Upper lobe of left lung (tissue), 4 donors: ENCODE results near the gene RAB11FIP2.

Experiments used
- POLR2AphosphoS5 ChIP-seq, 2 donors: sonication (generic); formaldehyde crosslinking; IDR thresholded peaks; one replicate each; pipeline ENCODE4 v1.5.1; 2017; ENCODE audit warnings: antibody characterized with exemption in 2 of 2
- TF ChIP-seq, protein P1 (sequence below), 6 experiments: fragments of 450-650 bp in 4 of 6; fragments of 200-600 bp in 2 of 6; sonication (generic) in 2 of 6; IDR thresholded peaks; one replicate each; pipeline ENCODE4 v1.5.1; 2016 to 2019; ENCODE audit warnings: antibody characterized with exemption in 6 of 6

DNA sequence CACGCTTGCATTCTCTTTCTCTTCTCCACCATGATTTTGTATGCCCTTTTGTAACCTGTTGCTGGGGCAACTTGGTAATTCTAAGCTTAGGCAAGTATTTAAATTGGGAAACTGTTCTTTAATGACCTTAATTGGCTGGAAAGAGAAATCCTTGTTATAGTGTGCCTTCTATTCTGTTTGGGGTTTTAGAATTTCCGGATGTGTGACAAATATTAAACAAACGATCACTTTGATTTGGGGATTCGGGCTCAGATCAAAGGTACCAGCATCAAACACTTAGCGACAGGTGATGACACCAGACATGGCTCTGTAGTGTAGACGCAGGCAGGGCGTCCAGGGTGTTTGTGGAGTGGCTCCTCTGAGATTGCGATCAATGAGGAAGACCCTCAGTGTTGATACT lies 55.0 kb downstream of the RAB11FIP2 start:
- TF ChIP-seq, protein P1, sequence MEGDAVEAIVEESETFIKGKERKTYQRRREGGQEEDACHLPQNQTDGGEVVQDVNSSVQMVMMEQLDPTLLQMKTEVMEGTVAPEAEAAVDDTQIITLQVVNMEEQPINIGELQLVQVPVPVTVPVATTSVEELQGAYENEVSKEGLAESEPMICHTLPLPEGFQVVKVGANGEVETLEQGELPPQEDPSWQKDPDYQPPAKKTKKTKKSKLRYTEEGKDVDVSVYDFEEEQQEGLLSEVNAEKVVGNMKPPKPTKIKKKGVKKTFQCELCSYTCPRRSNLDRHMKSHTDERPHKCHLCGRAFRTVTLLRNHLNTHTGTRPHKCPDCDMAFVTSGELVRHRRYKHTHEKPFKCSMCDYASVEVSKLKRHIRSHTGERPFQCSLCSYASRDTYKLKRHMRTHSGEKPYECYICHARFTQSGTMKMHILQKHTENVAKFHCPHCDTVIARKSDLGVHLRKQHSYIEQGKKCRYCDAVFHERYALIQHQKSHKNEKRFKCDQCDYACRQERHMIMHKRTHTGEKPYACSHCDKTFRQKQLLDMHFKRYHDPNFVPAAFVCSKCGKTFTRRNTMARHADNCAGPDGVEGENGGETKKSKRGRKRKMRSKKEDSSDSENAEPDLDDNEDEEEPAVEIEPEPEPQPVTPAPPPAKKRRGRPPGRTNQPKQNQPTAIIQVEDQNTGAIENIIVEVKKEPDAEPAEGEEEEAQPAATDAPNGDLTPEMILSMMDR (IDR thresholded peaks at IDR 0.05) = no peak
- no peak for TF ChIP-seq POLR2AphosphoS5 (IDR thresholded peaks at IDR 0.05)
